Germinal center (tissue), 1 donor: ENCODE measurements around the gene MOK.
"Not testable (repeated sequence)": the region's sequence is repeated elsewhere in the genome, so short reads cannot be mapped to it uniquely, and the experiment has no call there.

ENCODE experiments used
- DNase-seq: peaks from one replicate; pipeline ENCODE4 v3.0.0; 2012; ENCODE audit warnings: mixed read lengths, low spot score

MOK gene

DNA sequence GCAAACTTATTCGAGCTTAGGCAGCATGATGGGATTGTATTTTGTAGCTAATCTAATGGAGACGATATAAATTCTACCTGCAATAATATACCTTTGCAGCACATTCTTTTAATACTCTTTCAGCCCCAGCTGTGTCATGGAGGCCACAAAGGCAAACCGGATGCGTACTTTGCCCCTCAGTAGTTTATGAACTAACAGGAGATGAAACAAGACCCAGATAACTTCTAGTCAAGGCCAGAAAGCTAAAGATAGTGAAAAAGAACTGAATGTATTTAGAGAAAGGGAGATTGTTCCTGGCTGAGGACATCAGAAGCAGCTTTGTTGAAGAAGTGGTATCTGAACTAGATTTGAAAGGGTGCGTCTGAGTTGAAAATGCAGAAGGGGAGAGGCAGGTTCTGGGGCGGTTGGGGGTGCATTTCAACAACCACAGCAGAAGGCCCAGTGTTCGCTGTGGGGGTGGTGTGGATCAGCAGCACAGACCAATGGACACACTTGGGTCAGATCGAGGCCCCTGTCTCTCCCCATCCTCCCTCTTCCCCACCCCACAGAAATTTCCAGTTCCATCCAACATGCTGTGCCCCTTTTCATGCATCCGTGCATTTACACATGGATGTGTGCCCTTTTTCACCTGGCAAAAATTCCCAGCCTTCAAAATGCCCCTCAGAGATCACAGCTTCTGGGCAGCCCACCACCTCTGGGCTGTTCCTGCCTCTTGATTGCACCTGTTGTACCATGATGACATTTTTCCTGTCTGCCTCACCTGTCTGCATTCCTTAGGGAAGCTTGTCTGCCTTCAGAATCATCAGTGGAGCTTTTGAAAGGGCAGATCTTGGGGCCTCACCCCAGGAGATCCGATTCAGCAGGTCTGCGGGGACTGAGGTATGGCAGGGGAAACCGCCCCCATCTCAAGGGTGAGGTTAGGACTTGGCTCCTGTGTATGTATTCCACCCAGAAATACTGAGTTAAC lies 16.8 kb upstream of the MOK start:
- no peak for DNase-seq

DNA sequence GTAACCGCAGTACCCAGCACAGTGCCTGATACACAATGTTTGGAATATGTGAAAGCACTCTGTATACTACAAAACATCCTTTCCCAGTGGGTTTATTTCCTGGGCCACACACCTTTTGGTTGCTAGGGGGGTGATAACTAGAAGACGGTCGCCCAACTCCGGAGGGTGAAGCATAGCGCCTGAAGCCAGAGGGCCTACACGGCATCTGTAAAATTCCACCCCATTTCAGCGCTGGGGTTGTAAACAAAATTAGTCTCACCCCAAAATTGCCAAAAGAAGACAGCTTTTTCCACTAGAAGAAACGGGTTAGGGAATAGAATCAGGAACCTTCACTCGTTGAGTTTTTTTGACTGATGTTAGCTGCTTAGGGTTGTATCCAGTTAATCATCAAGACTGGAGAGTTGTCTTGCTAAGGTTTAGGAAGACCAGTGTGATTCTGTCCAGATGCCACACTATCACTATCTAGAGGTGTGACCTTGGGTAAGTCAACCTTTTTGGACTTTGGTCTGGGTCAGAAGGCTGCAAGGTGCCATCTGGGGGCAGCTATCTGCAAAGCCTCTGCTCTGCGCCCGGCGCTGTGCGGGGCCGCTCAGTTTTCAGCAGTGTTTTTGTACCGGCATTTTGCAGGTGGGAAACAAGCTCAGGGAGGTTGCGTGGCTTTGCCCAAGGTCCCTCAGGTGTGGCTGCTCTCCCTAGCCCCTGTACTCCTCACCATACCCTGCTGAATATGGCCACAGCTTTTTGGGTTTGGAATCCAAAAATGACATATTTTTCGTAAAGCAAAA lies 15.9 kb upstream of the MOK start:
- no peak for DNase-seq

DNA sequence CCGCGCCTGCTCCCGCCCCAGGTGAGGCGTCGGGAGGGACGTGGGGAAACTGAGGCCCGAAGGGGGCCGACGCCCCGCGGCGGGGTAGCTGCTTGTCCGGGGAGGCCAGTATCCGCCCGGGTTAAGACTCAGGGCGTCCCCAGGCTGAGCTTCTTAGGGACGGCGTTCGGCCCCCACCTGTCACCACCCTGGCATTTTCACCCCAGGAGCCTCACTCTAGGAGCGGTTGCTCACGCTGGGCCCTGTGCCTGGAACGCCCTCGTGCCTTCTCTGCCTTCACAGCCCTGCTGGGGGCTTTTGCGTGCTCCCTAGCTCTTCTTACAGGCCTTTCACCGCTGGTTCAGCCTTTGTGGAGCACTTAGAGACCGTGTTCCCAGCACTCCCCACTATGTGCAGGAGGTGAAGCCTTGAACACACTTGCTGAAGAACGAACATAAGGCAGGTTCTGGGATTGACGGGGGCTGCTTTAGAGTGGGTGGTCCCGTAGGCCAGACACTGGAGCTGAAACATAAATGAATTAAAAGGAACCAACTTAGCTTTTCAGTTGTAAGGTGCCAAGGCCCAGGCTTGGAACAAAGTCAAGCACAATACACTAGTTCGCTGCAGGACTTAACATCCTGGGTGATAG lies 15.2 kb upstream of the MOK start:
- peak; percentile 60 for DNase-seq

DNA sequence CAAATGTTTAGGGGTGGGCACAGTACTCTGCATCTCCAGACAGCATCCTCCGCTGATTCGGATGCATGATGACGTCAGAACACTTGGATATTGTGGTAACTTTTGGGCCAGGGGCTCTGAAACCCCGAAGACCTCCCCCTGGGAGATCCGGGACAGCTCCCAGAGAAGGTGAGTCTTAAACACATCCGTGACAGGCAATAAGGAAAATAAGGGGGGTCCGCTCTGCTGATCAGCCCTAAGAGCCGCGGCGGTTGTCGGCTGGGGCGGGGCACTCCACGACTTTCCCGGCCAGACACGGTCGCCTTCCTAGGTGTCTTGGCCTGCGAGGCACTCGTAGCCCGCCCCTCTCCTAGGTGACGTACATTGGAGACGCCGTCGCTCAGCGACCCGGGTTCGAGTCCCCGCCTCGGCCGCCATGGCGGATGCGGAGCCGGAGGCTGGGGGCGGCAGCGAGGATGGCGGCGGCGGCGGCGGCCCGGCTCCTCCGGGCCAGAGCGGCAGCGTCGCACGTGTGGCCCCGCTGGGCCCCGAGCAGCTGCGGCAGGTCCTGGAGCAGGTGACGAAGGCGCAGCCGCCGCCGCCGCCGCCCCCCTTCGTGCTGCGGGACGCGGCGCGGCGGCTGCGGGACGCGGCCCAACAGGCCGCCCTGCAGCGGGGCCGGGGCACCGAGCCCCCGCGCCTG lies 14.5 kb upstream of the MOK start, which contains the start of gene ZNF839:
Gene ZNF839, plus strand, starts transcription at position 396 of the 682 bp plus-strand sequence. Its CDS starts 20 bp downstream, at position 416.
- DNase-seq = peak; percentile 87

DNA sequence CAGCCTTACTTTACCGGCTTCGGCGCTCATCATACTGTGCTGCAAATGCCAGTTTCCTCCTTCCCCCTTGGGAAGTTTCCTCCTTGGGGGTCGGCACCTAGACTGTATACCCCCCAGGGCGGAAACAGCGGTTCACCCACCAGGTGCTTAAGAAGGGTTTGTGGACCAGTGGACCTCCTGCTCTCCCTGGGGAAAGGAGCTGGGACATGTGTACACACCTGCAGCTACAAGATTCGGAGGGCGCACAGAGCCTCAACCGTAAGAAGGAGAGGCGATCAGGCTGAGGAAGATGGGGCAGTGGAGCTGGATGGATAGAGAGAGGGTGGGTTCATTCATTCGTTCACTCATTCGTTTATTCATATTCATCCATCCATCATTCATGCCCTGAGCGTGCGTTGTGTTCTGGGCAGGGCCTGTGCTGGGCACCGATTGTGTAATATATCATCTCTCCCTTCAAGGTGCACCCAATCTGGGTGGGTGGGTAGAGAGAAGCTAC lies 13.9 kb upstream of the MOK start:
- no peak for DNase-seq

DNA sequence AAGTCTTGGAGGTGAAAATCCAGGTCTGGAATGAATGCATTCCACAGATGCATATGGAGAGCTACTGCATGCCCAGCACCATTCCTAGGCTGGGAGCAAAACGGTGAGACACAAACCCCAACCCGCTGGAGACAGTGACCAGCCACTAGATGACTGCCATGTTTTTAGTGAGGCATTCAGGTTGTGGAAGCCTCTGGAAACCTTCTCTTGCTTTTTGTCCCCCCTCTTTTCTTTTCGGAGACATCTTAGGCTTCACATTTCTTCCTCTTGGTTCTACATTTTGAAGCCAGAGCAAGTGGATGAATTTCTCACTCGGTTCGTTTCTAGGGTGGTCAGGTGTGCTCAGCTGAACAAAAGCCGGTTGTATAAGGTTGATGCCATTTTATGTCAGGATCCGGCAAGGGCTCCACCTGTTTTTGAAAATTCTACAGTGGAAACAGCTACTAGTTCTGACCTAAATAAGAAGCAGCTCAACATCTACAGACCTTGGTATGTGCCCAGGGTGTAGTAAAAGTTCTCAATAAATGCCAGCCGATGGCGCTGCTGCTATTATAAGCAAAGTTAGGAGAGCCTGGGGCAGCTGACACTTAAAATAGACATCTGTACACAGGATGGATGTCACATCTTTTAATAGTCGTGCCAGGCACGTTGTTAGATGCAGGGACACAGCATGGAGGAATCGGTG lies 12.7 kb upstream of the MOK start:
- DNase-seq = no peak

DNA sequence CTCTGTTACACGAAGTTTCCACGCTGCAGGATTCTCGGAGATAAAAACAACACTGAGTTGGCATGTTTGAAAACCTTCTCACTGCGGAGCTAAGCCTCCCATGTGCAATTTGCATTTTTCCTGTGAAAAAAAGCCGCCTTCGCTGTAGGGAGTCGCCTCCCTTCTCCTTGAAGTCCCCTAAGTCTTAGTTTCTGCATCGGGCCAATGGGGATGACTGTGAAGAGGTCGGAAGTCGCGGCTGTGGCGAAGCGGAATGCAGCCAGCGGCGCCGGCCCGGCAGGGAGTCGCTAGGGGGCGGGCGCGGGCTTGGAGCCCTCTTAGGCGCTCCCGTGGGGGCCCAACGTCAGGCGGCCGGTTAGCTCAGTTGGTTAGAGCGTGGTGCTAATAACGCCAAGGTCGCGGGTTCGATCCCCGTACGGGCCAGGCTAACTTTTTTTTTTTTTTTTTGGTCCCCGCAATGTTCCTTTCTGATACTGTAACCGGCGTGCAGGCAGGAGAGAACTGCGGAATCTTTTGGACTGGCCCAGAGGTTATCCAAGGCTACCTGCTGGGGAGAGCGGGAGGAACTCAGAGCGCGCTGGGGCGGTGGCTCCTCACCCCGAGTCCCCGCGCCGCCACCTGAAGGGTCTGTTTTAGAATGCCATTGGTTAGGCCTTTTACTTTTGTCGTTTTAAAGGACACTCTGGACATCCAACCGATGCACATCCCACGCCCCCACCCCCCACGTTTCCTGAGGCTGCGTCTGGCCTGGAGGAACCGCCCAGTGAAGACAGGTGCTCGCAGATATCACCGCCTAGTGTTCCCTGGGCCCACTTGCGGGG lies 12.0 kb upstream of the MOK start:
- peak; percentile 92 for DNase-seq

DNA sequence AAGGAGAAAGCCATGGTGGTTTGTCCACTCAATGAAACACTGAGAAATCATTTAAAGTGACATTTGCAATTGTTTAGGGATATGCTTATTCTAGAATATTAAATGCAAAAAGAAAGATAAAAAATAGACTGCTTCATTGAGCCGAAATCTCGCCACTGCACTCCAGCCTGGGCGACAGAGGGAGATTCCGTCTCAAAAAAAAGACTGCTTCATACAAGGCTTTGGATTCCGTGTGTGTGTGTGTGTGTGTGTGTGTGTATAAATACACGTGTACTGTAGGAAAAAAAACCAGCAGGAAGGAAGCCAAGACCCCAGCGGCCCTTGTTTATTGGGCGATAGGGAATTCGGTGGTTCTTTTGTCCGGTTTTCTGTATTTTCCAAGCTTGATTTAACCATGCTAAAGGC lies 11.4 kb upstream of the MOK start:
- no peak for DNase-seq

DNA sequence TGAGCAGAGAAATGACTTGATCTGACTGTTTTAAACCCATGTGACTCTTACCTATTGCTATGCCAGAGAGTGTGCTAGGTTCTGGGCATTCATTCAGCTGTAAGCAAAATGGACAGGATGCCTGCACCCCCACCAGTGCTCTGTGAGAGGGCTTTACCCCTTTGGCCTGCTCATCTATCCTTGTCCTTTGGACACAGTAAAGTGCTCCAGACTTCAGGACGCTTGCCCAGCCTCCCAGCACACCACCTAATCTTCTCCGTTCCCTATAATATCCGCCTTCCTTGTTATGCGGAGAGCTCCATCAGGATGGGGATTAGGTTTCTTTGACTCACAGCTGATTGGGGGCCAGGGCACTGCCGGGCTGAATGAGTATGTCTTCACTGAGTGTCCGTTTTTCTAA lies 10.2 kb upstream of the MOK start:
- DNase-seq = no peak

DNA sequence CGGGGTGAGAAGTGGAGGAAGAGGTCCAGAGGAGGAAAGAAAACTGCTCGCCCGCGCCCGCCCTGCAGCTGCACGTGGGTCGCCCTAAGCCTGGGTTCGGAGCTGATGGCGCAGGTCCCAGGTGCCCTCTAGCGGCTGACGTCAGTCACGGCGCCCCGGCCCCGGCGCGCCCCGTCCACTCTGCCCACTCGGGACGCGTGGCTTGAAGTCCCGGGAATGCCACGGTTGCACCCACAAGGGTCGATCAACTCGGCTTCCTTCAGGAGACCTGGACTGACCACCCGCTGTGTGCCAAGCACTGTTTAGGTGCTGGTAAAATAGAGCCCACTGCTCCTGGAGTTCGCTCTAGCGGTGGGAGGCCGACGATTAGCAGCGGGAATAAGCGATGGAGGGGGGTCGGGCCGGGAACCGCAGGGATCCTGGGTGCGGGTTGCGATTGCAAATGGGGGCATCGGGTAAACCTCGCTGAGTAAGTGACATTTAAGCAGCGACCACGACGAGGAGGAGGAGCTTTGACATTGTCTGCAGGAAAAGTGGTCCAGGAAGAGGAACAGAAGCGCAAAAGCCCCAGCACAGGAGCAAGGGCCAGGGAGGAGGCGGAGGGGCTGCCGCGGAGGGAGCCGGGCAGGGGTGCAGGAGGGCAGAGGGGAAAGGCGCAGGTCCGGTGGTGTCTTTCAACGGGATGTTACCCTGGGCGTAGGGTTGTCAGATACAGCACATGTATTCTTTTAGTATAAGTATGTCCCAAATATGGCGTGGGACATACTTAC lies 9.5 kb upstream of the MOK start:
- peak; percentile 87 for DNase-seq

DNA sequence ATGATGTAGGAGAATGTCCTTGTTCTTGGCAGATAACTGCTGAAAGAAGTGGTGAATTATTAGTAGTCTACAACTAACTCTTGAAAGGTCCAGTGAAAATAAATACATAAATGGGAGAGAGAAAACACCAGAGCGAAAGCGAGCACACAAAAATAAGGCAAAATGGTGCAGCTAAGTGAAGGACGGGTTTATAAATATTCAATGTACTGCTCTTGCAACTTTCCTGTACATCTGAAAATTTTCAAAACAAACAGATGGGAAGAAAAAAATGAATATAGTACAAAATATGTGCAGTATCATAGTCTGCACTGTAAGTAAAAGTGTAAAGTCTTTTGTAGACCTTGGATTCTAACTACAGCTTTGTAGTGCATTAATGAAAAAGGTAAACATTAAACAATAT lies 1.3 kb downstream of the MOK start:
- no peak for DNase-seq

DNA sequence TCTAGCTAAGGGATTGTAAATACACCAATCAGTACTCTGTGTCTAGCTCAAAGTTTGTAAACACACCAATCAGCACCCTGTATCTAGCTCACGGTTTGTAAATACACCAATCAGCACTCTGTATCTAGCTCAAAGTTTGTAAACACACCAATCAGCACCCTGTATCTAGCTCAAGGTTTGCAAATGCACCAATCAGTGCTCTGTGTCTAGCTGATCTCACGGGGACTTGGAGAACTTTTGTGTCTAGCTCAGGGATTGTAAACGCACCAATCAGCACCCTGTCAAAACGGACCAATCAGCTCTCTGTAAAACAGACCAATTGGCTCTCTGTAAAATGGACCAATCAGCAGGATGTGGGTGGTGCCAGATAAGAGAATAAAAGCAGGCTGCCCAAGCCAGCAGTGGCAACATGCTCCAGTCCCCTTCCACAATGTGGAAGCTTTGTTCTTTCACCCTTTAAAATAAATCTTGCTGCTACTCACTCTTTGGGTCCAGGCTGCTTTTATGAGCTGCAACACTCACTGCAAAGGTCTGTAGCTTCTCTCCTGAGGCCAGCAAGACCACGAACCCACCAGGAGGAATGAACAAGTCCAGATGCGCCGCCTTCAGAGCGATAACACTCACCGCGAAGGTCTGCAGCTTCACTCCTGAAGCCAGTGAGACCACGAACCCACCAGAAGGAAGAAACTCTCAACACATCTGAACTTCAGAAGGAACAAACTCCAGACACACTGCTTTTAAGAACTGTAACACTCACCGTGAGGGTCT lies 6.5 kb downstream of the MOK start:
- DNase-seq = not testable (repeated sequence)

DNA sequence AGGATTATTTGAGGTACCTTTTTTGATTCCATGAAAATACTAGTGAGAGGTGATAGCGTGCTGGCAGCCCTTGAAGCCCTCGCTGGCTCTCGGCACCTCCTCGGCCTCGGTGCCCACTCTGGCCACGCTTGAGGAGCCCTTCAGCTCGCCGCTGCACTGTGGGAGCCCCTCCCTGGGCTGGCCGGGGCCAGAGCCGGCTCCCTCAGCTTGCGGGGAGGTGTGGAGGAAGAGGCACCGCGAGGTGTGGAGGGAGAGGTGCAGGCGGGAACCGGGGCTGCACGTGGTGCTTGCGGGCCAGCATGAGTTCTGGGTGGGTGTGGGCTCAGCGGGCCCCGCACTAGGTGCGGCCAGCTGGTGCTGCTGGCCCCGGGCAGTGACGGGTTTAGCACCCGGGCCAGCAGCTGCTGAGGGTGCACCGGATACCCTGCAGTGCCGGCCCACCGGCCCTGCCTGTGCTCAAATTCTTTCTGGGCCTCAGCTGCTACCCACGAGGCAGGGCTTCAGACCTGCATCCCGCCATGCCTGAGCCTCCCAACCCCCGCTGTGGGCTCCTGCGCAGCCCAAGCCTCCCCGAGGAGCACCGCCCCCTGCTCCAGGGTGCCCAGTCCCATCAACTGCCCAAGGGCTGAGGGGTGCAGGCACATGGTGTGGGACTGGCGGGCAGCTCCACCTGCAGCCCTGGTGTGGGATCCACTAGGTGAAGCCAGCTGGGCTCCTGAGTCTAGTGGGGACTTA lies 7.4 kb downstream of the MOK start:
- DNase-seq = no peak

DNA sequence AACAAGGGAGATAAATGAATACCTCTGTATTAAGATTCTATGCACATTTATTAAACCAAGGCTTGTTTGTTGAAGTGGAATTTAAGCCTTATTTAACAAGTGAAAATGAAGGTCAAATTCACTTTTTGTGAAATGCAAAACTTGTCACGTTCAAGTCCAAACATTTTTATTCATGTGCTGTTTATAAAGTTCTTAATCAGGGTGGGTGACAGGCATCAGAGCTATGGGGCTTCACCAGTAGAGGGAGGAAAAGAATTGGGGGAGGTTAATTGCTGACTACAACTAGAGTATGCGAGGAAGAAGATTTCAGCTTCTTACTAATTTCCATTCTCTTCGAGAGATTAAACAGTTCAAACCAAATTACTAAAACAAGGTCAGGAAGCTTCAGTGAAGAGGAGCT lies 9.7 kb downstream of the MOK start:
- no peak for DNase-seq

DNA sequence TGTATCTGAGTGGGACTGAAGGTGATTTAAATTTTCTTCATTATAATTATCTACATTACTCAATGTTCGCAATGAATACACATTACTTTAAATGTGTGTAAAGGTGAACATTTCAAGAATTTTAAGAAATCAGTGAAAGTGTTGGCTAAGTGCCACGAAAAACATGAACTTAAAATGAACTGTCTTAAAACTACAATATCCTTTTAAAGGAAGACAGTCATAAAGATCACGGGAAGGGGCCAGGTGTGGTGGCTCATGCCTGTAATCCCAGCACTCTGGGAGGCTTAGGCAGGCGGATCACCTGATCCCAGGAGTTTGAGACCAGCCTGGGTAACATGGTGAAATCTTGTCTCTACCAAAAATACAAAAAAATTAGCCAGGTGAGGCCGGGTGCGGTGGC lies 11.2 kb downstream of the MOK start:
- no peak for DNase-seq

DNA sequence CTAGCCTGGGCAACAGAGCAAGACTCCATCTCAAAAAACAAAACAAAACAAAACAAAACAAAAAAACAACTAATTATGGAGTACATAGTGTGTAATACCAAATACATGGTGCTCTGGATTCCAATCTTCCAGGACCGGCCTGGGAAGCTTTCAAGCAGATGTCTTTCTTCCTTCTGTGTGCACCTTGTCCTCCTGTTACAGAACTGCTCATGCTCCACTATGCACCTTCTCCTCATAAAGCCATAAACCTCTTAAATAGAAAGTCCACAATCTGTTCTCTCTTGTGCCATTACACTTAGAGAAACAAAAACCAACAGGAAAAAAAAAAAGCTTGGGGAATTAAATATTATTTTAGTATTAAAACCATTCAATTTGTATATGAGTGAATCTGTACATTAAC lies 12.5 kb downstream of the MOK start:
- DNase-seq = no peak

DNA sequence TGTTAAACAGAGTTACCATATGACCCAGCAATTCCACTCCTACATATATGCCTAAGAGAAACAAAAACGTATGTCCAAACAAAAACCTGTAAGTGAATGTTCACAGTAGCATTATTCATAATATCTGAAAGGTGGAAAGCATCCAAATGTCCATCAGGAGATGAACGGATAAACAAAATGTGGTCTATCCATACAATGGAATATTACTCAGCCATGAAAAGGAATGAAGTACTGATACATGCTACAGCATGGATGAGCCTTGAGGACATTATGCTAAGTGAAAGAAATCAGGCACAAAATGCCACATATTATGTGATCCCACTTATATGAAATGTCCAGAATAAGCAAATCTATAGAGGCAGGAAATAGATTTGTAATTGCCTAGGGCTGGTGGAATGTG lies 16.8 kb downstream of the MOK start:
- DNase-seq = no peak

DNA sequence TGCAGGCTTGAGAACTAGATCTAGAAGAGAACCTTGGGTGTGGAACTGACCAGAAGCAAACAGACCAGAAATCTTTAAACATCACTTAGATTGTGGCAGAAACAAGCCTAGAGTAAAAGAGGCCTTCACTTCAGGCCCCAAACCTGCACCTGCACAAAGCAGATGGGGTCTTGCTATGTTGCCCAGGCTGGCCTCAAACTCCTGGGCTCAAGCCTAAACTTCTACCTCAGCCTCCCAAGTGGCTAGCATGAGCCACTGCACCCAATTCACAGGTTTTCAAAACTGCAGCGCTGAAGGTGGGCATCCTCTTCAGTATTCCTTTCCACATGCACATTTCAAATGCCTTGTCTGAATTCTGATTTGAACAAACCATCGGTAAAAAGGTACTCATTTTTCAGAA lies 19.9 kb downstream of the MOK start:
- no peak for DNase-seq
